GM13977 (cell line): ENCODE measurements around the gene AGBL5.

Source experiments
- DNase-seq: peaks from one replicate; pipeline ENCODE4 v3.0.0; 2012; ENCODE audit warnings: low spot score
- in situ Hi-C: fragments of 300-500 bp; cut with MboI; formaldehyde crosslinking; loops from one replicate; pipeline ENCODE4 v1.12.0; 2022; ENCODE audit warnings: low sequenced_read_pairs, low pct_unique_long_range_greater_than_20kb, mixed read lengths, inconsistent platforms; ENCODE audit not compliant: unreplicated experiment
- TF ChIP-seq, protein P1 (sequence below): IDR thresholded peaks from 2 replicates; pipeline ENCODE4 v1.5.1; 2012; ENCODE audit warnings: mild to moderate bottlenecking, control low read depth; ENCODE audit not compliant: insufficient read depth; ENCODE audit errors: extremely low read depth, missing control alignments

AGBL5 gene

GRCh38 chr2:27007416-27008374 is 43.8 kb upstream of the AGBL5 start:
- DNase-seq = no peak
- in situ Hi-C loops = no loop called here
- TF ChIP-seq, protein P1, sequence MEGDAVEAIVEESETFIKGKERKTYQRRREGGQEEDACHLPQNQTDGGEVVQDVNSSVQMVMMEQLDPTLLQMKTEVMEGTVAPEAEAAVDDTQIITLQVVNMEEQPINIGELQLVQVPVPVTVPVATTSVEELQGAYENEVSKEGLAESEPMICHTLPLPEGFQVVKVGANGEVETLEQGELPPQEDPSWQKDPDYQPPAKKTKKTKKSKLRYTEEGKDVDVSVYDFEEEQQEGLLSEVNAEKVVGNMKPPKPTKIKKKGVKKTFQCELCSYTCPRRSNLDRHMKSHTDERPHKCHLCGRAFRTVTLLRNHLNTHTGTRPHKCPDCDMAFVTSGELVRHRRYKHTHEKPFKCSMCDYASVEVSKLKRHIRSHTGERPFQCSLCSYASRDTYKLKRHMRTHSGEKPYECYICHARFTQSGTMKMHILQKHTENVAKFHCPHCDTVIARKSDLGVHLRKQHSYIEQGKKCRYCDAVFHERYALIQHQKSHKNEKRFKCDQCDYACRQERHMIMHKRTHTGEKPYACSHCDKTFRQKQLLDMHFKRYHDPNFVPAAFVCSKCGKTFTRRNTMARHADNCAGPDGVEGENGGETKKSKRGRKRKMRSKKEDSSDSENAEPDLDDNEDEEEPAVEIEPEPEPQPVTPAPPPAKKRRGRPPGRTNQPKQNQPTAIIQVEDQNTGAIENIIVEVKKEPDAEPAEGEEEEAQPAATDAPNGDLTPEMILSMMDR = no peak

- in situ Hi-C loops = no loop called here
- no peak for DNase-seq
- TF ChIP-seq, protein P1 = no peak
Observed at GRCh38 chr2:27008678-27009077, 42.8 kb upstream of the AGBL5 start.

DNA sequence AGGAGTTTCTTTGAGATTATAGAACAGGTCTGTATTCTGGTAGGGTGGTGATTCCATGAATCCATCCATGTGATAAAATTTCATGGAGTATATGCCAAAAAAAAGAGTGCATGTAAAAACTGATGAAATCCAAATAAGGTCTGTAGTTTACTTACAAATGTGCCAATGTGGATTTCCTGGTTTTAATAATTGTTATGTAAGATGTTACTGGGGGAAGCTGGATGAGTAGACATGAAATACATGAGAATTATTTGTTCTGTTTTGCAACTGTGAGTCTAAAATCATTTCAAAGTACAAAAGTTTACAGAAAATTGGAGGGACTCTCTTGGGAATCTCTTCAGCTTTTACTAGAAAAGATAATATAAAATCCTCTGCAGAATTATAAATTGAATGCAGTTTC is 42.4 kb upstream of the AGBL5 start:
- TF ChIP-seq, protein P1 = no peak
- in situ Hi-C loops = no loop called here
- DNase-seq = no peak

DNA sequence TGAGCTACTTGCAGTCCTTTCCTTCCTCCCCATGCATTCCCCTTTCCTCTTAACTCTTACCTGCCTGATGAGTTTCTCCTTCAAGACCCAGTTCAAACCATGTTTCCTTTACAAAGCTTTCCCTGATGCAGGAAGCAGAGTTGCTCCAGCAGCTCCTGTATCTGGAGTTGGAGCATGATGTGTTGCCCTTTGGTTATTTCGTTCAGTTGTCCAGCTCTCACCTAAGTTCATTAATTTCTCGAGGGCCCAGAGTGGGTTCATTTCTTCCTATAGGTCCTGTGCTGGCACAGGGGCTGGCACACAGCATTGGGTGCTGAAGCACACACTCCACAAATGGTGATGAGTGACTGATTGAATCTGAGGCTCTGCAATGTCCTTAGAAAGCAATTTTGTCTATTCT is 41.8 kb upstream of the AGBL5 start:
- TF ChIP-seq, protein P1 = no peak
- no peak for DNase-seq
- in situ Hi-C loops = no loop called here

DNA sequence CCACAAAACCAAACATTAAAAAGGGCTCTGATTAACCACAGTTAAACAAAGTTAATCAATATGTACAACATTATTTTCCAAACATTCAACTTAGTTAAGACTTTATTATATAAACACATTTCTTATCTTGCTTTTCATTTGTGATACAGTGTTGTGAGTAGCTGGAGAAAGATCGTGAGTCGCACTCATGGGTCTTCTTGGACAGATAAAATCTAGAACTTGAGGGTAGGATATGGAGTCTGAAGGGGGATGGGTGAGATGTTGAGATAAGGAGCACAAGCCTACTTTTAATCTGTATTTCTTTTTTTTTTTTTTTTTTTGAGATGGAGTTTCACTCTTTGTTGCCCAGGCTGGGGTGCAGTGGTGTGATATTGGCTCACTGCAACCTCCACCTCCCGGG is 41.3 kb upstream of the AGBL5 start:
- DNase-seq = no peak
- in situ Hi-C loops = no loop called here
- TF ChIP-seq, protein P1 = no peak

GRCh38 chr2:27013738-27014137 is 37.7 kb upstream of the AGBL5 start:
- DNase-seq = no peak
- TF ChIP-seq, protein P1 = no peak
- in situ Hi-C loops = no loop called here
